Stimulated activated CD4-positive, alpha-beta T cell treated with anti-CD3 and anti-CD28 coated beads, Interleukin-4, amount 100 ng/mL, for 4 hours (primary cell): ENCODE results near the gene C20orf204.
"Not testable (repeated sequence)": the region's sequence is repeated elsewhere in the genome, so short reads cannot be mapped to it uniquely, and the experiment has no call there.

Source experiments
- DNase-seq, 2 experiments: peaks; one replicate each; pipeline ENCODE4 v3.0.0-alpha.2; 2020

Gene C20orf204, protein sequence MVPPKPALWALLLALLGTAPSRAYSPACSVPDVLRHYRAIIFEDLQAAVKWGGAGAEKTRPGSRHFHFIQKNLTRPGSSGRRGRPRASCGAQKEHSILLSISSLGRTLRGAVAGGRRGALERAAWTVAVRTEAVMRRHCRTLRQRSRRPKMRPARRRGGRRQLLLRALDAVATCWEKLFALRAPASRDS

DNA sequence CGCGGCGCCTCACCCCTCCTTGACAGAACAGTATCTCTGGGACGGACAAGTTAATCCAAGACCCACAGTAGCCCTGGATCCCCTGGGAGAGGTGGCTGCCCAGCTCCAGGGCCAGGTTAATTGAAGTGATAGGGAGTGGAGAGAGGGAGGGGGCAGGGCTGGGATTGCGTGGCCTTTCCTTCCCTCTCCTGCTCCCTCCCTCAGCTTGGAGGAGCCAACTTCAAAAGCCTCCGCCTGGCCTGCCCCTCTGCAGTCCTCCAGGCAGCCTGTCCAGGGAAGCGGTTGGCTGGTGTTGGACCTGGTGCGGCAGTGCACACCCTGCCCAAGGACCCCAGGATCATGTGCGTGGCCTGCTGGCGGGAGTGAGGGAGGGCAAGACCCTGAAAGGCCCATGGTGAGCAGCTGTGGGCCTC, at the start of gene C20orf204:
TSS of gene C20orf204 (plus strand) at position 250 of the 413 bp plus-strand sequence. CDS start at position 392, 142 bp downstream.
- DNase-seq, result no peak

DNA sequence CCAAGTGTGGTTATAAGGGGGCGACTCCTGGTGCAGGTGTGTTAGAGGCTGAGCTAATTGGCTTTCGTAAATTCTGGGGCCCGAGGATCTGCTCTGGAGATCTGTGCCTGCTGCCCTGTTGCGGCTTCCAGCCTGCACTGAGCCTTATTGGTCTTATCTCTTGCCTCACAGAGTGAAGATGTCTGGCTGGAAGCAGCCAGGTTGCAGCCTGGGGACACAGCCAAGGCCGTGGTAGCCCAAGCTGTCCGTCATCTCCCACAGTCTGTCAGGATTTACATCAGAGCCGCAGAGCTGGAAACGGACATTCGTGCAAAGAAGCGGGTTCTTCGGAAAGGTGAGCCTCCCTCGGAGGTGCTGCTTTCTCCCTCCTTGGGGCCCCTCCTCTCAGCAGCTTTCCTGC, 35.1 kb upstream of the C20orf204 start:
- no peak for DNase-seq

DNA sequence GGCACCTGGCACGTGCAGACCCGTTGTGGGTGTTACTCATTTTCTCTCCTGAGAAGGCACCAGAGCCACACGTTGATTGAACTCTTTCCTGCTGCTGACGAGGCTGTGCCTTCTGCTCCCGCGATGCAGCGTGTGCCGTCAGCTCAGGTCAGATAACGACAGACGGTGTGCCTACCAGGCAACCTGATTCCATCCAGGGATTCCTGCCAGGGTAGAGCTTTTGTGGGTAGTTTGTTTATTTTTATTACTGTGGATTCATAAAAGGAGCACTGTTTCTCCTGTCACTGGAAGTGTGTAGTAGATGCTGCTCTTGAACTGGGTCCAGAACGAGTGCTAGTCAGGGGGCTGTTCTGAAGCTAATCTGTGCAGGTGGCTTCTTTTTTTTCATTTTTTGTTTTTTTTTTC, 34.4 kb upstream of the C20orf204 start:
- no peak for DNase-seq

DNA sequence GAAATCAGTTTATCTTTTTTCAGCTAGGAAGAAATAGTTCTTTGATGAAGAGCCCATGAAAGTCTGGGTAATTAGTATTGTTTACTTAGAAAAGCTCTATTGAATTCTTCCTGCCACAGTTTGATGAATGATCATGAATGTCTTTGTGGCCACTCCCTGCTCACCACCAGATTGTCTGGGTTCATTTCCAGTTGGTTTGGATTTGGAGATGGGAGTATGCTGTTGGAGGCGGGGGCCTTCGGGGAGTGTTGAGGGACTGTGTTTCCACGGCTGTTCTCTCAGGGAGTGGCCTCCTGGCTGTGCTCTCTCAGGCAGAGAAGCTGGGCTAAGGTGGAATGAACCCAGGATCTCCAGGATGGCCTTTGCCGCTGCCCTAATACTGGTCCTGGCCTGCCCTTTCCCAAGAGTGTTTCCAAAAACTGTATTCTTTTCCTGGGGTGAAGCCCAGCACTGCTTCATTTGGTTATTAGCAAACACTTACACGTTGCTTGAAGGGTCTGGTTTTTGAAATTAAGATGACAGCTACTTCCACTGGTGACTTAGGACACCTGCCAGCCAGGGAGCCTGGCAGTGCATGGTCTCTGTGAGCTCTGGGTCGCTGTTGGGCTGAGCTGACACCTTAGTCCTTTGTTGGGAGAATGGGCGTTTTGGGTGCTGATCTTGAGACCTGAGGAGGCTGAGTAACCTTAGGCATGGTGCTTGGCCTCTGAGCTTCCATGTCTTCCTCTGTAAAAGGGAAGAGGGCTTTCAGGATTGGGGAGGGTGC, 31.8 kb upstream of the C20orf204 start:
- no peak for DNase-seq

DNA sequence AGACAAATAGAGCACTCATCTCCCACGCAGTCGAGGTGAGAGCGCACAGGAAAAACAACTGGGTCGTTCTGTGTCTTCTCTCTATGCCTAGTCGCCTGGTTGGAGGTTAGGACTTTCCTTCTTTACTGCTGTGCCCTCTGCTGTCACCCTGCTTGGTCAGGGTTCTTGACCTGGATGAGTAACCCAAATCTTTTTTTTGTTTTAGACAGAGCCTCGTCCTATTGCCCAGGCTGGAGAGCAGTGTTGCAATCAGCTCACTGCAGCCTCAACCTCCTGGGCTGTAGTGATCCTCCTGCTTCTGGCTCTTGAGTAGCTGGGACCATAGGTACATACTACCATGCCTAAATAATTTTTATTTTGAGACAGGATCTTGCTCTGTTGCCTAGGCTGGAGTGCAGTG, 30.6 kb upstream of the C20orf204 start:
- DNase-seq, result no peak

DNA sequence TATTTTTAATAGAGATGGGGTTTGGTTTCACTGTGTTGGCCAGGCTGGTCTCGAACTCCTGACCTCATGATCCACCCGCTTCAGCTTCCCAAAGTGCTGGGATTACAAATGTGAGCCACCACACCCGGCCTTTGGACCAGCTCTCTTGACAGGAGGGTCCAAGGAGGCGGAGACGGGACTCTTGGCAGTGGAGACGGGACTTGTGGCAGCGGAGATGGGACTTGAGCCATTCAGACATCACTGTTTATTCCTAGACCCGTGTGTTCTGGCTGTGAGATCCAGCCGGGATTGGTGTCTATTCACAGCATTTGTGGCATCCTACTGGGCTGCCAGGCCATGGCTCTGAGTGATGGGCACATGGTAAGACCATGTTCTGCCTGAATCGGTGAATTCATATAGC, 29.5 kb upstream of the C20orf204 start:
- no peak for DNase-seq

DNA sequence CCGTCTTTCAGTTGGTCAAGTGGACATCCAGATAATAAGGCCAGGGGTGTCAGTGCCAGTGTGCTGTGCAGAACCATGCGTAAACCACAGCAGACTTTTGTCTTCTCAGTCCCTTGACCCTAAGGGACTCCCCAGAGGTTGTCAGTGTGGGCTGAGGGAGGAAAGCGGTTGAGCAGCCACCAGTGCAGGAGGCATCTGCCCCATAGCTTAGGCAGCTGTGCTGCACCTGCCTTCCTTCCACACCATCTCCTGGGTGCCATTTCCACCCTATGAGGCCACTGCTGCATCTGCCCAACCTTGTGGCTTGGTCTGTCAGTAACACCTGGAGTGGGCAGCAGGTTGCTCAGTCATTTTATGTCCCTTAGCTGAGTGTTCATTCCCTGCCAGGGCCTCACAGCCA, 29.1 kb upstream of the C20orf204 start:
- no peak for DNase-seq

DNA sequence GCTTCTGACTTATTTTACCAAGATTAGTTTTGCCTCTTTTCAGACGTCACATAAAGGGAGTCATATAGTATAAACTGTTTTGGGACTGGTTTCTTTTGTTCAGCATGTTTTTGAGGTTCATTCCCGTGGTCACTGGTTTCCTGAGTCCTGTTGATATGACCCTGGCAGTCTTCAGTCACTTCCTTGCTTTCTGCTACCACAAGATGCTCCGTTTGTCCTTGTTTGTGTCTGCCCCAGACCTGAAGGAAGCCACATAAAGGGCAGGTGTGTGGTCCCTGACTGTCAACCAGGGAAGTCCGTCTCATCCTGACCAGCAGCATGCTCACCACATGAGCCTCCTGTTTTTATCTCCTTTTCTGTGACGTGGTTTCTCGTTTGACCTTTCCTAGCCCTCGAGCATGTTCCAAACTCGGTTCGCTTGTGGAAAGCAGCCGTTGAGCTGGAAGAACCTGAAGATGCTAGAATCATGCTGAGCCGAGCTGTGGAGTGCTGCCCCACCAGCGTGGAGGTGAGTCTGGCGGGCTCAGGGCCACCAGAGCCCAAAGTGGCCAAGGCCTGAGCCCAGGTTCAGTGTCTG, 26.1 kb upstream of the C20orf204 start:
- DNase-seq, result no peak

DNA sequence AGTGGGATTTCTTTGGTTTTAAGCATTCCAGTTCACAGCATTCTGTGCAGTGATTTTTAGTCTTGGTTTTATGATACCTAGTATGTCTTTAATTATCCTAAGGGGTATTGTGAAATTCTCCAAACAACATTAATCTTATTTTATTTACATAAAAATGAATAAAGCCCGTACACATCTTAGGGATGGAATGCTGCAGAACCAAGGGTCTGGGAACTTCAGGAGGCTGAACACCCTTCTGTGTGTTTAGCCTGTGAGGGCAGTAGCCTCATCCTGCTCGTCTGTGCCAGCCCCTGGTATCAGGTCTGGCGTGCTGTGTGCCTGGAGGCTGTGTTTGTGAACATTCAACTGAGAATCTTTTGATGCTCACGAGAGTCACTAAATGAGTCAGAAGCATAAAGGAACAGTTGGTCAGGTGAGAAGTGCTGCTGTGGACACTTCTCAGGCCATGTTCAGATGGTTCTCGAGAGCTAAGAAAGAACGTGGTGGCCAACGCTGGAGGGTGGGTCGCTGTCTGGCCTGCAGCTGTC, 25.2 kb upstream of the C20orf204 start:
- DNase-seq, result no peak

DNA sequence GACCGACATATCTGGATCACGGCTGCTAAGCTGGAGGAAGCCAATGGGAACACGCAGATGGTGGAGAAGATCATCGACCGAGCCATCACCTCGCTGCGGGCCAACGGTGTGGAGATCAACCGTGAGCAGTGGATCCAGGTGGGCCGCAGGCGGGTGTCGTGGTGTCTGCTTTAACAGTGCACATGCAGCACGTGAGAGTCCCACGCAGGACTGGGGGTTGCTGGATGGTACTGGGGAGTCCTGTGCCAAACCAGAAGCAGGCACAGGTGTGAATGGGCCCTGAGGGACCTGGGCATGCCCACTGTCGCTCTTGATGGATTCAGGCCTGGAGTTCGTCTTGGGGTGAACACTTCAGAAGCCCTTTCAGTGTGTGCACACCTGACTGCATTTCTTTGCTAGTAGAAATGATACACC, 24.6 kb upstream of the C20orf204 start:
- no peak for DNase-seq

DNA sequence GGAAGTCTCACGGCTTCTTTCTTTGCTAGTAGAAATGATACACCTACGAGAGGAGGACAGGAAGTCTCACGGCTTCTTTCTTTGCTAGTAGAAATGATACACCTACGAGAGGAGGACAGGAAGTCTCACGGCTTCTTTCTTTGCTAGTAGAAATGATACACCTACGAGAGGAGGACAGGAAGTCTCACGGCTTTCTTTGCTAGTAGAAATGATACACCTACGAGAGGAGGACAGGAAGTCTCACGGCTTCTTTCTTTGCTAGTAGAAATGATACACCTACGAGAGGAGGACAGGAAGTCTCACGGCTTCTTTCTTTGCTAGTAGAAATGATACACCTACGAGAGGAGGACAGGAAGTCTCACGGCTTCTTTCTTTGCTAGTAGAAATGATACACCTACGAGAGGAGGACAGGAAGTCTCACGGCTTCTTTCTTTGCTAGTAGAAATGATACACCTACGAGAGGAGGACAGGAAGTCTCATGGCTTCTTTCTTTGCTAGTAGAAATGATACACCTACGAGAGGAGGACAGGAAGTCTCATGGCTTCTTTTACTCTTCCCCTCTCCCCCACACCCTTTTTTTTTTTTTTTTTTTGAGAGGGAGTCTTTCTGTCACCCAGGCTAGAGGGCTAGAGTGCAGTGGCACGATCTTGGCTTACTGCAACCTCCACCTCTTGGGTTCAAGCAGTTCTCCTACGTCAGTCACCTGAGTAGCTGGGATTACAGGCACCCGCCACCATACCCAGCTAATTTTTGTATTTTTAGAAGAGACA, 23.4 kb upstream of the C20orf204 start:
- DNase-seq, result not testable (repeated sequence)

DNA sequence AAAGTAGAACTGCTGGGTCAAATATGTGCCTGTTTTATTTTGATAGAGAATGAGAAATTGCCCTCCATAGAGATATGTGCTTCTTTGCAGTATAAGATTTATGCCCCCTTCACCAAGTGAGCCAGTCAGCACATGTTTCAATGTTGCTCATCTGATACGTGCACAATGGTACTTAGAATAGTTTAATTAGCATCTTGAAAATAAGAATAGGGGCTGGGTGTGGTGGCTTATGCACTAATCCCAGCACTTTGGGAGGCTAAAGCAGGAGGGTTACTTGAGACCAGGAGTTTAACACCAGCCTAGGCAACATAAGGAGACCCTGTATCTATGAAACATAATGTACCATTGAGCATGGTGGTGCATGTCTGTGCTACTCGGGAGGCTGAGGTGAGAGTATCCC, 20.3 kb upstream of the C20orf204 start:
- DNase-seq, result no peak

DNA sequence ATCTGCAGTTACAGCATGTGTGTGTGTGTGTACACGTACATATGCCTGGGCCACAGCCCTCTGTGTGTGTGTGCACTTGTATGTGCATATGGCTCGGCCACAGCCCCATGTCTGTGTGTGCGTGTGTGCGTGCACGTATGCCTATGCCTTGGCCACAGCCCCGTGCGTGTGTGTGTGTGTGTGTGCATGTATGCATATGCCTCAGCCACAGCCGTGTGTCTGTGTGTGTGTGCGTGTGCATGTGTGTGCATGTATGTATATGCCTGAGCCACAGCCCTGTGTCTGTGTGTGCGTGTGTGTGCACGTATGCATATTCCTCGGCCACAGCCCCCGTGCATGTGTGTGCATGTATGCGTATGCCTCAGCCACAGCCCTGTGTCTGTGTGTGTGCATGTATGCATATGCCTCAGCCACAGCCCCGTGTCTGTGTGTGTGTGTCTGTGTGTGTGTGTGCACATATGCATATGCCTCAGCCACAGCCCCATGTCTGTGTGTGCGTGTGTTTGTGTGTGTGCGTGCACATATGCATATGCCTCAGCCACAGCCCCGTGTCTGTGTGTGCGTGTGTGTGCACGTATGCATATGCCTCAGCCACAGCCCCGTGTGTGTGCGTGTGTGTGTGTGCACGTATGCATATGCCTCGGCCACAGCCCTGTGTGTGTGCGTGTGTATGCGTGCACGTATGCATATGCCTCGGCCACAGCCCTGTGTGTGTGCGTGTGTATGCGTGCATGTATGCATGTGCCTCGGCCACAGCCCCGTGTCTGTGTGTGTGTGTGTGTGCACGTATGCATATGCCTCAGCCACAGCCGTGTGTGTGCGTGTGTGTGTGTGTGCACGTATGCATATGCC, 14.6 kb upstream of the C20orf204 start:
- DNase-seq, result no peak

DNA sequence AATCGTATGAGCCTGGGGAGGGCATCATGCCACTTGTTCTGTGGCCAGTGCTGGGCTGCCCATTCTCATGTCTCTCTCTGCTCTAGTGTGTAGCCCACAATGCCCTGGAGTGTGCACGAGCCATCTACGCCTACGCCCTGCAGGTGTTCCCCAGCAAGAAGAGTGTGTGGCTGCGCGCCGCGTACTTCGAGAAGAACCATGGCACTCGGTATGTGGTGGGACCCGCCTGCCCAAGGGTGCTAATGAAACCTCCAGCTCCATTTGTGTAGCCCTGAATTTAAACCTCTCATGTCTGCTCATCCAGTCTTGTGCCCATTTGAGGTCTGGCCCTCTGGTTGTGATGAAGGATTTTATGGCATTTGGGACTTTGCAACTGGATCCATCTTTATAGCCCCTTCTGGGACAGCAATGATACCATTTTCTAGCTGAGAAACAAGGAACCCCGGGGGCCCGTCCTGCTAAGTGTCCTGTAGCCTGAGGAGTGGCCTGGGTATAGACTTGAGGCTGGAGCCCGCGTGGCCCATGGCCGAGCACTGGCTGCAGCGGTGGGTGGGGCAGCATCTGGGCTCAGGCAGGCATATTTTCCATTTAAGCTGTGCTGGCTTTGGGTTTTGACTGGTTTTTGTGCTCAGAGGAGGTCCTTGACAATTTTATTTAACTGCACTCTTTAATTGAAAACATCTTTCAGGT, 13.2 kb upstream of the C20orf204 start:
- DNase-seq, result no peak

DNA sequence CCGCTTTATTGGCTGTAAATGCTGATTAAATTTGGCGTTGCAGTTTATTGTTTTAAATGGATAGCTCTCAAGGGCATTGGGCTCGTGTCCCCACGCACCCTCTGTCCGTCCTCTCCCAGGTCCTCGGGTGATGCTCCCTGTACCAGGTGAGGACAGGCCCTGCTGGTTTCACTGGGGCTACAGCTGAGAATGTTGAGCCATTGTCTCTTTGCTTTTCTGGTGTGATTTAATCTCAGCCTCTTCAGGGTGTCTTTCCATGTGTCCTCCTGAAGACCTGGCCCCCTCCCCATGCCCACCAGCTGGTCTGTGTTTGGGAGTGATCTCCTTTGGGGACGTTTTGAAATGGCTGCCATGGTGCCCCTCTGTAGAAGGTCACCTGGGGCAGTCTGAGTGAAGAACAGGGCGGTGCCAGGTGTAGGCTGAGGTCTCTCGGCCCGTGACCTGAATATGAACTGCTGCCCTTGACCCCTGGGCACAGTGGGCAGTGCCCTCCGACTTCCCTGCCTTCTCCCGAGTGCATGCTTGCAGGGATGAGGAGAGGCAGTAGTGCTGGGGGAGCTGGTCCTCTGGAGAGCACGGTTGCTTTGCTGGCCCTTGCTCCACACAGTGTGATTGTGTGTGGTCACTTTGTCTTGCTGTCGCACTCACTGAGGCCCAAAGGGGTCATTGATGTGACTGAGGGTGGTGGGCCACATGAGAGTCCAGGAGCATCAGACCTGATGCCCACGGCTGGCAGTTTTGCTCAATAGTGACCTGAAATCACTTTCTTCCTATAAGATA, 12.4 kb upstream of the C20orf204 start:
- no peak for DNase-seq

DNA sequence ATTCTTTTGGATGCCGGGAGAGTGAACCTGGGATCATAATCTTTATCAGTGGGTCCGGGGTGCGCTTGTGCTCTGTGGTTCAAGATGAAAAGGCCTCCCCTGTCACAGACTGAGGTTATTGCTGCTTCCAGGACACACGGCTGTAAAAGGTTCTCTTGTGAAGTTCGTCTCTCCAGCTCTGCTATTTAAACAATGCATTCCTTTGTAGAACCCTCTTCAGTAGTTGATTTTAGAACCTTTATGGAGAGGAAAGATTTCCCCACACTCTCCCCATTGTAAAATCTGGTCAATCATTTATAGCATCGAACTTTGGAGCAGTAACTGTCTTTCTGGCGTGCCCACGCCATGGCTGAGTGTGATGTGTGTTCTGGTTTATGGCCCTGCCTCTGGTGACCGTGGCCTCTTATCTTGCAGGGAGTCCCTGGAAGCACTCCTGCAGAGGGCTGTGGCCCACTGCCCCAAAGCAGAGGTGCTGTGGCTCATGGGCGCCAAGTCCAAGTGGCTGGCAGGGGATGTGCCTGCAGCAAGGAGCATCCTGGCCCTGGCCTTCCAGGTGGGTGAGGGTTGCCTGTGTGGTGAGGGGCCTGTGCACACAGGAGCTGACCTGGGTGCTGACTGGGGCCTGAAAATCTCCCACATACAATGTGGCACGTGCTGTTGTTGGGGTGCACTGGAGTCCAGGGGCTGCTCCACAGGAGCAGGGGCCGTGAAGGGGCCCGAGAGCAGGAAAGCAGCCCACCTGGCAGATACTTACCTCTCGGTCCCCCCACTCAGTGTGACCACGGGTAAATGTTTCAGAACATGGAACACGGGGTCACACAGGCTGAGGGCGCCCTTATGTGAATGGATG, 11.6 kb upstream of the C20orf204 start:
- no peak for DNase-seq

DNA sequence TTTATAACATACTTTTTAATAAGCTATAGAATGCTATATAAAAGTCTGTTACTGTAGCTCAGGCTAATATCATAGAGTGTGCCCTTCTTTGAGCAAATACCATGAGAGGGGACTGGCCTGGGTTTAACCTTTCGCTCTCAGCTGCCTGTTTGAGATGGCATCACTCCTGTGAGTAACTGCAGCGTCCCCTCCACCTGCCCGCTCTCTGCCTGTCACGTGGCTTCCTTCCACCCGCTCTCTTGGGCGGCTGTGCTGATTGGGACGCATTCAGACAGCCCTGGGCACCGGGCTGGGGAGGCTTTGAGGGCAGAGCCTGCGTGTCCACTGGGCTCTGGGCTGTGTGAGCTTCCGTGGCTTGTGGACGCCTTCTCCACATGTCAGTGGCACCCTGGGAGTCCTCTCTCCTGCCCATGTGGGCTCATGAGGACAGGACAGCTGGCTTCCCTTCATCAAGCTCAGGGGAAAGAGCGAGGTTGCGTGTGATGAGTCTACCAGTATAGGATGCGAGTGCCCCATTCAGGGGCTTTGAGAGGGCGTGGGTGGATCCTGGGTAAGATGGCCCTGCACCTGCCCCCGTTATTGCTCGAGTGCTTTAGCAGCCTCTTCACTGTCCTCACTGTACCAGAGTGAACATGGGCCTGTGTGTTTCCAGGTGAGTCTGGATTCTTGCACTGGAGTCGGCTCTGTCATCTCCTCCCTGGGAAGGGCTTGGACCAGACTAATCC, 10.7 kb upstream of the C20orf204 start:
- no peak for DNase-seq

DNA sequence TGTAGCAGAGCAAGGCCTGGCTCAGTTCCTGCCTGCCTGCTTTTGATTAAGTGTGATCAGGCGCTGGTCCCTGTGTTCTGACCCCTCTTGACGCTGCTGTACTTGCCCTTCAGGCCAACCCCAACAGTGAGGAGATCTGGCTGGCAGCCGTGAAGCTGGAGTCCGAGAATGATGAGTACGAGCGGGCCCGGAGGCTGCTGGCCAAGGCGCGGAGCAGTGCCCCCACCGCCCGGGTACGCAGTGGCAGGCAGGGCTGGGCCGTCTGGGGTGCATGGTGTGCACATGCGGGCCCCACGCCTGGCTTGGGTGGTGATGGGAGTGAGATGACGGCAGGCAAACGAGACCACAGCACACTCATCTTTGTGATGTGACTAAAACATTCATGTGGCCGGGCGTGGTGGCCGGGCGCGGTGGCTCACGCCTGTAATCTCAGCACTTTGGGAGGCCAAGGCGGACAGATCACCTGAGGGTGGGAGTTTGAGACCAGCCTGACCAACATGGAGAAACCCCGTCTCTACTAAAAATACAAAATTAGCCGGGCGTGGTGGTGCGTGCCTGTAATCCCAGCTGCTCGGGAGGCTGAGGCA, 10.1 kb upstream of the C20orf204 start:
- no peak for DNase-seq
